Measurements from ENCODE around the gene BTBD1.

BTBD1 gene

DNA sequence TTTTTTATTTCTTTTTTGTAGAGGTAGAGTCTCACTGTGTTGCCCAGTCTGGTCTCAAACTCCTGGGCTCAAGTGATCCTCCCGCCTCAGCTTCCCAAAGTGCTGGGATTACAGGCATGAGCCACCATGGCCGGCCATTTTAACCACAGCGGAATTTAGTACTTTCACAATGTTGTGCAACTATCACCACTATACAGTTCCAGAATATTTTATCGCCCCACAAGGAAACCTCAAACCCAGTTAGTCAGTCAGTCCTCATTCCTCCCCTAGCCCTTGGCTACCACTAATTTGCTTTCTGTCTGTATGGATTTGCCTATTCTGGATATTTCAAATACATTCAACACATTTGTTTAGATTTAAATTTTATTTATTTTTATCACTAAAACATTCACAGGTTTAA lies 99.0 kb downstream of the BTBD1 start:
- peaks cover 8% of the 10 kb centered on the region; the same call in 1 of the 2 replicates for H3K4me1 ChIP-seq (ENCODE audit: insufficient read depth, low read length)
- no peaks in the 10 kb centered on the region for H3K9me3 ChIP-seq (ENCODE audit: insufficient read depth, low read depth, low read length)
- no peaks in the 10 kb centered on the region for H3K36me3 ChIP-seq (ENCODE audit: insufficient read depth, low read length)
- no peak overlapping the region for H3K9ac ChIP-seq (ENCODE audit: low read depth, low read length)
- H3K4me3 ChIP-seq (ENCODE audit: low read length), result no peak overlapping the region
- WGBS, result 92% methylated on average over 4 of the region's 4 CpGs
- no peak overlapping the region for H3K27ac ChIP-seq (ENCODE audit: low read depth, low read length)
- no peaks in the 10 kb centered on the region for H3K27me3 ChIP-seq (ENCODE audit: insufficient read depth, low read length)

DNA sequence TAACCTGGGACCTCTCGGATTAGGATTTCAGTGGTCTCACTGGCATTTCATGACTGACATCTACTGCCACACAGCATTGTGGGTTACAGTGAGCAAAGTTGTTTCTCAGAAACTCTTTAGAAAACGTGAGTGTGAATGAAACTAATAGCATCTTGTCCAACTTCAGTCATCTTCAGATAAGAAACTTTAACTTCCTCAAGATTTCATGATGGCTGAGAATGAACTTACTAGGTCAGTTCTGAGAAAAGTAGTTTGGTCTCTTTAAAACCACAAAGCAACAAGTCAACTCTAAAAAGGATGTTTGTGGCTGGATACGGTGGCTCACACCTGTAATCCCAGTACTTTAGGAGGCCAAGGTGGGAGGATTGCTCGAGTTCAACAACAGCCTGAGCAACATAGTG lies 100.4 kb downstream of the BTBD1 start:
- Histone ChIP-seq H3K9ac (ENCODE audit: low read depth, low read length) (no peak overlapping the region), H3K4me1 (ENCODE audit: insufficient read depth, low read length) (peaks cover 8% of the 10 kb centered on the region; the same call in 1 of the 2 replicates), H3K4me3 (ENCODE audit: low read length) (no peak overlapping the region), H3K36me3 (ENCODE audit: insufficient read depth, low read length) (no peaks in the 10 kb centered on the region), H3K27me3 (ENCODE audit: insufficient read depth, low read length) (no peaks in the 10 kb centered on the region), H3K27ac (ENCODE audit: low read depth, low read length) (no peak overlapping the region), H3K9me3 (ENCODE audit: insufficient read depth, low read depth, low read length) (no peaks in the 10 kb centered on the region)
- 97% methylated on average over 3 of the region's 4 CpGs for WGBS

Data from HUES64 (cell line).